HEK293 (cell line): ENCODE data around the gene MYO5B.

ENCODE experiments used
- CTCF ChIA-PET: fragments of 350-600 bp; formaldehyde crosslinking; extraction: SDS; loops from one replicate; lab custom pipeline; 2021; ENCODE audit warnings: antibody characterized with exemption; lab: Yijun Ruan, JAX
- POLR2A ChIA-PET: fragments of 300-600 bp; formaldehyde crosslinking; extraction: SDS; loops from one replicate; lab custom pipeline; 2020; ENCODE audit warnings: antibody characterized with exemption, inconsistent platforms; lab: Yijun Ruan, JAX
- H3K27ac ChIP-seq: fragments of 200-500 bp; sonication (Bioruptor generic); 2 replicates; pipeline ENCODE4 v1.5.1; 2014; ENCODE audit warnings: low read depth, low read length, control low read depth, inconsistent platforms; ENCODE audit errors: extremely low read depth
- H3K36me3 ChIP-seq, 2 experiments: fragments of 200-500 bp in 1 of 2; sonication (Bioruptor generic) in 1 of 2; 1 replicate in 1 of 2; 2 replicates in 1 of 2; pipeline ENCODE4 v1.5.1; 2014 to 2017; ENCODE audit warnings: inconsistent platforms in 2 of 2, low read length in 2 of 2; ENCODE audit not compliant: control insufficient read depth in 2 of 2, insufficient read depth in 1 of 2
- H3K4me1 ChIP-seq: fragments of 200-500 bp; sonication (Bioruptor generic); 2 replicates; pipeline ENCODE4 v1.5.1; 2014; ENCODE audit warnings: mild to moderate bottlenecking, low read length, inconsistent platforms; ENCODE audit not compliant: control insufficient read depth, insufficient read depth
- H3K4me3 ChIP-seq: 2 replicates; pipeline ENCODE4 v1.5.1; 2011; ENCODE audit warnings: low read depth, mild to moderate bottlenecking, control low read depth, low read length, moderate library complexity
- H3K9me3 ChIP-seq: fragments of 200-500 bp; sonication (Bioruptor generic); 2 replicates; pipeline ENCODE4 v1.5.1; 2014; ENCODE audit warnings: low read depth, low read length, inconsistent platforms; ENCODE audit not compliant: control insufficient read depth, insufficient read depth
- AEBP2 ChIP-seq: fragments of 450-650 bp; formaldehyde crosslinking; IDR thresholded peaks from 2 replicates; pipeline ENCODE4 v1.5.1; 2016; ENCODE audit warnings: missing biosample characterization, missing genetic modification characterization, borderline replicate concordance
- GLIS1 ChIP-seq: fragments of 450-650 bp; formaldehyde crosslinking; IDR thresholded peaks from 2 replicates; pipeline ENCODE4 v1.5.1; 2016; ENCODE audit warnings: missing biosample characterization, missing genetic modification characterization
- IKZF3 ChIP-seq: fragments of 450-650 bp; IDR thresholded peaks from 2 replicates; pipeline ENCODE4 v1.5.0; 2018; ENCODE audit warnings: missing biosample characterization, mild to moderate bottlenecking, missing genetic modification characterization, moderate library complexity
- KLF7 ChIP-seq: fragments of 450-650 bp; formaldehyde crosslinking; IDR thresholded peaks from 2 replicates; pipeline ENCODE4 v1.5.1; 2016; ENCODE audit warnings: missing biosample characterization, missing genetic modification characterization, borderline replicate concordance
- RBAK ChIP-seq: fragments of 450-650 bp; formaldehyde crosslinking; IDR thresholded peaks from 2 replicates; pipeline ENCODE4 v1.5.1; 2016; ENCODE audit warnings: missing biosample characterization, missing genetic modification characterization
- SCRT2 ChIP-seq: fragments of 450-650 bp; formaldehyde crosslinking; IDR thresholded peaks from 2 replicates; pipeline ENCODE4 v1.5.1; 2016; ENCODE audit warnings: missing biosample characterization, missing genetic modification characterization
- SP3 ChIP-seq: fragments of 450-650 bp; formaldehyde crosslinking; IDR thresholded peaks from 2 replicates; pipeline ENCODE4 v1.5.1; 2016; ENCODE audit warnings: missing biosample characterization, missing genetic modification characterization
- ZBTB1 ChIP-seq: fragments of 450-650 bp; formaldehyde crosslinking; IDR thresholded peaks from 2 replicates; pipeline ENCODE4 v1.5.1; 2016; ENCODE audit warnings: missing biosample characterization, missing genetic modification characterization
- ZBTB21 ChIP-seq: fragments of 450-650 bp; formaldehyde crosslinking; IDR thresholded peaks from 2 replicates; pipeline ENCODE4 v1.5.1; 2017; ENCODE audit warnings: missing biosample characterization, missing genetic modification characterization
- ZBTB26 ChIP-seq: fragments of 450-650 bp; formaldehyde crosslinking; optimal IDR thresholded peaks from 2 replicates; pipeline ENCODE3; 2016; ENCODE audit warnings: missing biosample characterization, mild to moderate bottlenecking, missing genetic modification characterization
- ZBTB44 ChIP-seq: fragments of 450-650 bp; IDR thresholded peaks from 2 replicates; pipeline ENCODE4 v1.5.1; 2018; ENCODE audit warnings: missing biosample characterization, mild to moderate bottlenecking, missing genetic modification characterization
- ZFP37 ChIP-seq: fragments of 450-650 bp; formaldehyde crosslinking; IDR thresholded peaks from 2 replicates; pipeline ENCODE4 v1.5.1; 2016; ENCODE audit warnings: missing biosample characterization, missing genetic modification characterization
- ZFP41 ChIP-seq: fragments of 450-650 bp; formaldehyde crosslinking; IDR thresholded peaks from 2 replicates; pipeline ENCODE4 v1.5.1; 2016; ENCODE audit warnings: missing biosample characterization, missing genetic modification characterization, borderline replicate concordance
- ZNF10 ChIP-seq: fragments of 450-650 bp; formaldehyde crosslinking; IDR thresholded peaks from 2 replicates; pipeline ENCODE4 v1.5.1; 2017; ENCODE audit warnings: missing biosample characterization, missing genetic modification characterization
- ZNF114 ChIP-seq: fragments of 450-650 bp; formaldehyde crosslinking; IDR thresholded peaks from 2 replicates; pipeline ENCODE4 v1.5.0; 2017; ENCODE audit warnings: missing biosample characterization, missing genetic modification characterization
- ZNF169 ChIP-seq: fragments of 450-650 bp; formaldehyde crosslinking; IDR thresholded peaks from 2 replicates; pipeline ENCODE4 v1.5.1; 2016; ENCODE audit warnings: missing biosample characterization, missing genetic modification characterization
- ZNF18 ChIP-seq: fragments of 450-650 bp; formaldehyde crosslinking; IDR thresholded peaks from 2 replicates; pipeline ENCODE4 v1.5.1; 2016; ENCODE audit warnings: missing biosample characterization, missing genetic modification characterization
- ZNF19 ChIP-seq: fragments of 450-650 bp; formaldehyde crosslinking; IDR thresholded peaks from 2 replicates; pipeline ENCODE4; 2016; ENCODE audit warnings: missing biosample characterization, missing genetic modification characterization, low read depth
- ZNF221 ChIP-seq: fragments of 450-650 bp; formaldehyde crosslinking; IDR thresholded peaks from 2 replicates; pipeline ENCODE4 v1.5.1; 2017; ENCODE audit warnings: missing biosample characterization, missing genetic modification characterization, borderline replicate concordance
- ZNF292 ChIP-seq: fragments of 450-650 bp; formaldehyde crosslinking; IDR thresholded peaks from 2 replicates; pipeline ENCODE4 v1.5.1; 2016; ENCODE audit warnings: low read depth, missing biosample characterization, missing genetic modification characterization, borderline replicate concordance
- ZNF48 ChIP-seq: fragments of 450-650 bp; formaldehyde crosslinking; IDR thresholded peaks from 2 replicates; pipeline ENCODE4 v1.5.1; 2016; ENCODE audit warnings: missing biosample characterization, missing genetic modification characterization
- ZNF514 ChIP-seq: fragments of 450-650 bp; formaldehyde crosslinking; IDR thresholded peaks from 2 replicates; pipeline ENCODE4 v1.5.1; 2016; ENCODE audit warnings: missing biosample characterization, missing genetic modification characterization
- ZNF549 ChIP-seq: fragments of 450-650 bp; IDR thresholded peaks from 2 replicates; pipeline ENCODE4 v1.5.1; 2018; ENCODE audit warnings: missing biosample characterization, missing genetic modification characterization, mild to moderate bottlenecking, inconsistent platforms, moderate library complexity
- ZNF580 ChIP-seq: fragments of 450-650 bp; formaldehyde crosslinking; IDR thresholded peaks from 2 replicates; pipeline ENCODE4 v1.5.1; 2016; ENCODE audit warnings: missing biosample characterization, missing genetic modification characterization
- ZSCAN16 ChIP-seq: fragments of 450-650 bp; formaldehyde crosslinking; IDR thresholded peaks from 2 replicates; pipeline ENCODE4 v1.5.1; 2016; ENCODE audit warnings: missing biosample characterization, missing genetic modification characterization

MYO5B gene

GRCh38 chr18:49988733-49989132 lies 206.2 kb downstream of the MYO5B start:
- no peaks in the 10 kb centered on the region for H3K36me3 ChIP-seq
- TF ChIP-seq ZNF221 (no peak), ZNF114 (tag by site-specific recombination) (no peak), ZBTB21 (tag by site-specific recombination) (no peak), SP3 (no peak), GLIS1 (no peak)
- ChIA-PET POLR2A (no interaction called here), CTCF (interaction anchor here (0.6 kb wide), 2 partner anchors 558 to 656 kb away, joined by 3 read pairs; no protein-coding TSS in a partner anchor)
- H3K9me3 ChIP-seq, result no peaks in the 10 kb centered on the region
- no peak overlapping the region for H3K27ac ChIP-seq
- no peak overlapping the region for H3K4me3 ChIP-seq
- no peaks in the 10 kb centered on the region for H3K4me1 ChIP-seq

- Histone ChIP-seq H3K27ac (no peak overlapping the region), H3K4me3 (no peak overlapping the region), H3K9me3 (no peaks in the 10 kb centered on the region), H3K36me3 (no peaks in the 10 kb centered on the region), H3K4me1 (no peaks in the 10 kb centered on the region)
- ChIA-PET POLR2A (no interaction called here), CTCF (no interaction called here)
- TF ChIP-seq SCRT2 (tag by site-specific recombination), result no peak
- no peak for TF ChIP-seq ZNF292 (tag by site-specific recombination)
- TF ChIP-seq ZBTB1 (tag by site-specific recombination), result no peak
- no peak for TF ChIP-seq ZNF18
- no peak for TF ChIP-seq ZBTB26 (tag by site-specific recombination)
- no peak for TF ChIP-seq ZNF549 (tag by site-specific recombination)
- TF ChIP-seq ZNF514 (tag by site-specific recombination), result no peak
- TF ChIP-seq ZFP37 (tag by site-specific recombination), result no peak
- no peak for TF ChIP-seq ZNF48 (tag by site-specific recombination)
- TF ChIP-seq ZNF580 (tag by site-specific recombination), result no peak
- TF ChIP-seq ZNF10 (tag by site-specific recombination), result no peak
Observed at GRCh38 chr18:49988101-49988500, 206.8 kb downstream of the MYO5B start.

- ChIA-PET CTCF (interaction anchor here (0.6 to 0.8 kb wide), 2 partner anchors 207 to 444 kb away, joined by 3 read pairs; no protein-coding TSS in a partner anchor), POLR2A (no interaction called here)
- Histone ChIP-seq H3K9me3 (no peaks in the 10 kb centered on the region), H3K27ac (no peak overlapping the region), H3K4me1 (no peaks in the 10 kb centered on the region), H3K36me3 (no peaks in the 10 kb centered on the region), H3K4me3 (no peak overlapping the region)
- TF ChIP-seq ZNF18, result no peak
- TF ChIP-seq IKZF3 (tag by site-specific recombination), result no peak
- no peak for TF ChIP-seq ZSCAN16 (tag by site-specific recombination)
- TF ChIP-seq ZBTB44 (tag by site-specific recombination), result no peak
- TF ChIP-seq RBAK (tag by site-specific recombination), result no peak
- no peak for TF ChIP-seq KLF7 (tag by site-specific recombination)
- TF ChIP-seq ZFP41 (tag by site-specific recombination), result no peak
- TF ChIP-seq ZNF19, result no peak
- TF ChIP-seq ZNF169 (tag by site-specific recombination), result no peak
- no peak for TF ChIP-seq AEBP2
Observed at GRCh38 chr18:49985236-49985635, 209.7 kb downstream of the MYO5B start.
